RWPE1 (cell line): ENCODE results near the gene NAPA.
A peak's percentile ranks its signal among the peaks of the same experiment; 100 is the strongest.

Experiments used
- CTCF ChIA-PET: fragments of 350-600 bp; sonication (Branson Sonifier 250); formaldehyde crosslinking; extraction: SDS; loops from one replicate; lab custom pipeline; 2021; lab: Yijun Ruan, JAX
- POLR2A ChIA-PET: fragments of 400-600 bp; formaldehyde crosslinking; extraction: SDS; loops from one replicate; lab custom pipeline; 2020; ENCODE audit warnings: antibody characterized with exemption; ENCODE audit not compliant: low non-redundant PET; lab: Yijun Ruan, JAX
- DNase-seq: peaks from one replicate; pipeline ENCODE4 v3.0.0; 2012; ENCODE audit warnings: low spot score
- H3K27ac ChIP-seq: fragments of 450-650 bp; 2 replicates; pipeline ENCODE4 v1.5.1; 2017
- TF ChIP-seq, protein P1 (sequence below): fragments of 450-650 bp; conservative IDR thresholded peaks from 2 replicates; pipeline ENCODE4 v1.5.1; 2017; ENCODE audit warnings: low read depth, mild to moderate bottlenecking

The NAPA gene

DNA sequence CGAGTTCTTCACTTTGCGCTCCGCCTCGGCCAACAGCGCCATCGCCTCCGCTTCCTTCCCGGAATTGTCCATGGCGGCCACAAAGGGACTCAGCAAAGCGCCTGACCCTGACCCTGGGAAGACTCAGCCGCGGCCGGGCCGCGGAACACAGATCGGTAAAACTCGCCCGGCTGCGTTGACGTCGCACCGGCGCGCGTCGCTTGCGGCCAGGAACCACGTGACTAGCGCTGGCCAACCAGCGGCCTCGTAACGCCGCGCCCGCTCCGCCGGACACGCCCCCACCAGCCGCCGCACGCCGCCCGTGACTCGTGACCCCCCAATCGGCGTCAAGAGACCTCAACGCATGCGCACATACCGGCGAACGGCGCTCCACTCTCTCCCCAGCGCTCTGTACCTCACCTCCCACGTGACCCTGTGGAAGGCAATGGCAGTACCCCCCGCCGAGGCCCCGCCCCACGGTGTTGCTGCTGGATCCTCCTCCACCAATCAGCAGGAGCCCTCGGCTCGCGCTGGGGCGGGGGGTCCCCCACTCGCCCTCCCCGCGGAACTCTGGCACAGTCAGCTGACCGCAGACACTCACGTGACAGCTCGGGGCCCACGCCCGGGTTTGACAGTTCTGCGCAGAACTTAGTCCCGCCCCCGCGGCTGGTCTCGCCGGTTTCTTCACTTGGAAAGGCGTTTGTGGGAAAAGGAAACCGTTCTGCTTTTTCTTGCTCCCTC, at the start of gene NAPA:
TSS of gene NAPA (minus strand) at position 195 of the 720 bp plus-strand sequence. CDS start at position 72, 123 bp downstream.
- POLR2A ChIA-PET = interaction anchor here (1.0 kb wide), 1 partner anchor 95 kb away, joined by 3 read pairs; no protein-coding TSS in a partner anchor
- peak within 1 kb of the TSS; percentile 96 for H3K27ac ChIP-seq
- peak; percentile 100 for DNase-seq
- TF ChIP-seq, protein P1, sequence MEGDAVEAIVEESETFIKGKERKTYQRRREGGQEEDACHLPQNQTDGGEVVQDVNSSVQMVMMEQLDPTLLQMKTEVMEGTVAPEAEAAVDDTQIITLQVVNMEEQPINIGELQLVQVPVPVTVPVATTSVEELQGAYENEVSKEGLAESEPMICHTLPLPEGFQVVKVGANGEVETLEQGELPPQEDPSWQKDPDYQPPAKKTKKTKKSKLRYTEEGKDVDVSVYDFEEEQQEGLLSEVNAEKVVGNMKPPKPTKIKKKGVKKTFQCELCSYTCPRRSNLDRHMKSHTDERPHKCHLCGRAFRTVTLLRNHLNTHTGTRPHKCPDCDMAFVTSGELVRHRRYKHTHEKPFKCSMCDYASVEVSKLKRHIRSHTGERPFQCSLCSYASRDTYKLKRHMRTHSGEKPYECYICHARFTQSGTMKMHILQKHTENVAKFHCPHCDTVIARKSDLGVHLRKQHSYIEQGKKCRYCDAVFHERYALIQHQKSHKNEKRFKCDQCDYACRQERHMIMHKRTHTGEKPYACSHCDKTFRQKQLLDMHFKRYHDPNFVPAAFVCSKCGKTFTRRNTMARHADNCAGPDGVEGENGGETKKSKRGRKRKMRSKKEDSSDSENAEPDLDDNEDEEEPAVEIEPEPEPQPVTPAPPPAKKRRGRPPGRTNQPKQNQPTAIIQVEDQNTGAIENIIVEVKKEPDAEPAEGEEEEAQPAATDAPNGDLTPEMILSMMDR = no peak
- CTCF ChIA-PET = interaction anchor here (0.5 to 1.9 kb wide), 20 partner anchors 9 to 332 kb away, joined by 3 to 13 read pairs (median 4); no protein-coding TSS in a partner anchor

DNA sequence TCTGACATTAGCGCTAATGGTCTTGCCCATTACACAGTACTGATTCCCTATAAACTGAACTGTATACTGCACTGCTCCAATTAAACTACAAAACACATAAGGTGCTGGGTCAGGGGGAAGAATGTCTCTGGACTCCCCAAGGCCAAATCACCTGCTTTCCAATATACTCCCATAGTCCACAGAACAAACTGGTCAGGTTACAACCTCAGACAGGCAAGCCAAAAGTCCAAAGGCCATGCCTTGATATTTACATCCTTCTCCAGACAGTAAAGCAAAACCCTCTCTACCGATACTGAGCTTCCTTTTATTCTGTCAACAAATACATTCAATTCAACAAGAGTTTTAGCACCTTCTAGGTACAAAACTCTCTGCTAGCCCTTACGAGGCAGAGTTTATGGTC, 49.2 kb upstream of the NAPA start:
- H3K27ac ChIP-seq = no peak overlapping the region
- ChIA-PET CTCF (no interaction called here), POLR2A (no interaction called here)
- DNase-seq = no peak
- TF ChIP-seq, protein P1 = no peak

DNA sequence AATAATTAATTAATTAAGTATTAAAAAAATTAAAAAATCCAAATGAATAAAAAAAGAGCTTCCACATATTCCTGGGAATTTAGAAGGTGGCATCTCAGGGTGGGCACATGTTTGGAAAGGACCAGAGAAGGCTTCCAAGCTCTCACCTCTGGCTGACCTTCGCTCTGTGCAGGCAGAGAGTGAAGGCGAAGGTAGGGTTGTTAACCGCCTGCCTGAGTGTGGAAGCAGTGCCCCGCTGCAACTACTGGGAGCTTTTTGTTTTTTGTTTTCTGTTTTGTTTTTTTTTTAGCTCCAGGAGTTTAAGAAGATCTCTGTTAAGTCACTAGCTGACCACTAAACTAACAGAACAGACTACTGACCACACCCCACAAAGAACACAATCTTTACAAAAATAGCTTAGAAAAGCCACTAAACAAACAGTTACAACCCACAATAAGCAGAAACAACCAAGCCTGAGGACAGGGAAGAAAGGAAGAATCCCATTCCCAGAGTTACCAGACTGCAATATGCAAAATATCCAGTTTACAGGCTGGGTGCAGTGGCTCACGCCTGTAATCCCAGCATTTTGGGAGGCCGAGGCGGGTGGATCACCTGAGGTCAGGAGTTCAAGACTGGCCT, 46.7 kb upstream of the NAPA start:
- no peak for DNase-seq
- ChIA-PET CTCF (interaction anchor here (0.5 kb wide), 1 partner anchor 43 kb away, joined by 3 read pairs; no protein-coding TSS in a partner anchor), POLR2A (no interaction called here)
- no peak overlapping the region for H3K27ac ChIP-seq
- TF ChIP-seq, protein P1 = no peak

DNA sequence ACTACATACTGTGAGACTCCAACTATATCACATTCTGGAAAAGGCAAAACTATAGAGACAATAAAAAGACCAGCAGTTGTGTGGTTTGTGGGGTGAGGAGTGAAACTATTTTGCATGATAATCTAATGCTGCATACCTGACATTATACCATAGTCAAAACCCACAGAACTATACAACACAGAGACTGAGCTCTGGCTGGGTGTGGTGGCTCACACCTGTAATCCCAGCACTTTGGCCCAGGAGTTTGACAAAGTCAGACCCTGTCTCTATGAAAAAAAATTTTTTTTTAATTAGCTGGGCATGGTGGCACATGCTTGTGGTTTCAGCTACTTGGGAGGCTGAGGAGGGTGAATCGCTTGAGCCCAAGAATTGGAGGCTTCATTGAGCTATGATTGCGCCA, 46.1 kb upstream of the NAPA start:
- TF ChIP-seq, protein P1 = no peak
- ChIA-PET POLR2A (no interaction called here), CTCF (interaction anchor here (0.6 kb wide), 1 partner anchor 13 kb away, joined by 5 read pairs; no protein-coding TSS in a partner anchor)
- no peak overlapping the region for H3K27ac ChIP-seq
- DNase-seq = no peak

DNA sequence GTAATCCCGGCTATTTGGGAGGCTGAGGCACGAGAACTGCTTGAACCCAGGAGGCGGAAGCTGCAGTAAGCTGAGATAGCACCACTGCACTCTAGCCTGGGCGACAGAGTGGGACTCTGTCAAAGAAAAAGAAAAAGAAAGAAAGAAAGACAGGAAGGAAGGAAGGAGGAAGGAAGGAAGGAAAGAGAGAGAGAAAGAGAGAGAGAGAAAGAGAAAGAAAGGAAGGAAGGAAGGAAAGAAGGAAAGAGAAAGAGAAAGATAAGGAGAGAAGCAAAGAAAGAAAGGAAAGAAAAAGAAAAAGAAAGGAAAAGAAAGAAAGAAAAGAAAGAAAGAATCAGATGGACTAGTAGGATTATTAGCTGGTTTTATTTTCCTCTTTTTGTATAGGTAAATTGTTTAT, 35.3 kb upstream of the NAPA start:
- DNase-seq = no peak
- ChIA-PET POLR2A (no interaction called here), CTCF (interaction anchor here (0.7 kb wide), 1 partner anchor 32 kb away, joined by 3 read pairs; no protein-coding TSS in a partner anchor)
- no peak overlapping the region for H3K27ac ChIP-seq
- TF ChIP-seq, protein P1 = no peak

DNA sequence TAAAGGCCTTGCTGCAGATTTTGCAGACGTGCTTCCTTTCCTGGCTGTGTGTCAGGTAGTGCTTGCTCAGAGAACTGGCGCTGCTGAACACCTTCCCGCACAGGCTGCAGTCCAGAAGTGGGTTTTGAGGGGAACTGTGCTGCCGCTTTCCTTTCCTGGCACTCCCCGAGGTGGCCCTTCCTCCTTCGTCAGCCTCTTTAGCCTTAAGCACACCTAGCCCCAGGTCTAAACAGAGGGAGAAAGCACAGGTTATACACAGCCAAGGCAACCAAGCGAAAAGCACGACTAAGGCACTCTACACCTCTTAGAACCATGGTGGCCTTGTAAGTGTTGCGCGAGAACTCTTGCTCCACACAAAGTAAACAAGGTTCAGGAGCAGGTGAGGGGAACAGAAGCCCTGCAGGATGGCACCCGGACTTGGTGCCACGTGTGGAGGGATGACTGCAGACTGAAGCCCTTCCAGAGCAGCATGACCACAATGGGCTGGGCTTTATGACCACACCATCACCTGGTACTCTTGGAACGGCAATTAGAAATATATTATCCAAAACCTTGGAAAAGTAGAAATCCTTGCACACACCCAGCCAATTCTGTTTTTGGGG, 34.5 kb upstream of the NAPA start:
- DNase-seq = no peak
- ChIA-PET POLR2A (no interaction called here), CTCF (no interaction called here)
- H3K27ac ChIP-seq = no peak overlapping the region
- TF ChIP-seq, protein P1 = no peak
